Activated T-cell treated with anti-CD3 and anti-CD28 coated beads, Interleukin-2, amount 50 U/mL, for 1 hour (primary cell): ENCODE results near the gene B4GALT5.
"Not testable (repeated sequence)": the region's sequence is repeated elsewhere in the genome, so short reads cannot be mapped to it uniquely, and the experiment has no call there.

ENCODE experiments used
- DNase-seq: peaks from one replicate; pipeline ENCODE4 v3.0.0-alpha.2; 2020

Gene B4GALT5

GRCh38 chr20:49713753-49714712 is at the start of gene B4GALT5:
TSS of gene B4GALT5 (minus strand) at chr20:49713878. CDS start at chr20:49713690, 188 bp downstream.
- DNase-seq: peak; percentile 79

GRCh38 chr20:49762940-49763766 is 49.5 kb upstream of the B4GALT5 start:
- DNase-seq: no peak

GRCh38 chr20:49761888-49762287 is 48.2 kb upstream of the B4GALT5 start:
- DNase-seq: not testable (repeated sequence)

- no peak for DNase-seq
These were observed 45.7 kb upstream of the B4GALT5 start for GRCh38 chr20:49759266-49759950.

GRCh38 chr20:49758781-49759180 is 45.1 kb upstream of the B4GALT5 start:
- no peak for DNase-seq

GRCh38 chr20:49757597-49757996 is 43.9 kb upstream of the B4GALT5 start:
- DNase-seq: no peak

- no peak for DNase-seq
These were observed 42.6 kb upstream of the B4GALT5 start for GRCh38 chr20:49756241-49756640.

GRCh38 chr20:49754596-49754995 is 40.9 kb upstream of the B4GALT5 start:
- no peak for DNase-seq

- no peak for DNase-seq
These were observed 39.5 kb upstream of the B4GALT5 start for GRCh38 chr20:49753133-49753532.

GRCh38 chr20:49752201-49752903 is 38.7 kb upstream of the B4GALT5 start:
- DNase-seq: no peak

- DNase-seq: no peak
These were observed 37.7 kb upstream of the B4GALT5 start for GRCh38 chr20:49751397-49751736.

- DNase-seq: no peak
These were observed 37.1 kb upstream of the B4GALT5 start for GRCh38 chr20:49750611-49751396.

- DNase-seq: no peak
These were observed 35.9 kb upstream of the B4GALT5 start for GRCh38 chr20:49749625-49750024.

- DNase-seq: no peak
These were observed 34.8 kb upstream of the B4GALT5 start for GRCh38 chr20:49748525-49748838.

GRCh38 chr20:49747707-49748524 is 34.2 kb upstream of the B4GALT5 start:
- DNase-seq: no peak

GRCh38 chr20:49742948-49743347 is 29.3 kb upstream of the B4GALT5 start:
- no peak for DNase-seq

- DNase-seq: no peak
These were observed 28.3 kb upstream of the B4GALT5 start for GRCh38 chr20:49741977-49742376.

- DNase-seq: no peak
These were observed 27.1 kb upstream of the B4GALT5 start for GRCh38 chr20:49740807-49741206.

GRCh38 chr20:49739042-49739441 is 25.4 kb upstream of the B4GALT5 start:
- no peak for DNase-seq

- DNase-seq: no peak
These were observed 23.6 kb upstream of the B4GALT5 start for GRCh38 chr20:49737260-49737659.

GRCh38 chr20:49729780-49730179 is 16.1 kb upstream of the B4GALT5 start:
- DNase-seq: no peak
